Astrocyte (in vitro differentiated cells and primary cell): ENCODE measurements around the gene UBE2U. TPM values are rescaled to one million over a fixed set of nuclear protein-coding genes. Genes with fewer than 3 reads are reported as not detected.
A peak's percentile ranks its signal among the peaks of the same experiment; 100 is the strongest.

Source experiments
- DNase-seq: peaks from one replicate; pipeline ENCODE4 v3.0.0-alpha.2; 2010; ENCODE audit warnings: low read depth
- FAIRE-seq: peaks from 2 replicates; lab custom pipeline; 2011; peaks lifted over from hg19 to GRCh38; lab: Jason Lieb, UNC
- H2AFZ ChIP-seq: 2 replicates; pipeline ENCODE4 v1.6.0; 2012; ENCODE audit warnings: low read depth, low read length, inconsistent platforms
- H3K27ac ChIP-seq: 2 replicates; pipeline ENCODE4 v1.5.1; 2011; ENCODE audit warnings: low read depth, low read length, inconsistent platforms
- H3K27me3 ChIP-seq: 2 replicates; pipeline ENCODE4 v1.6.0; 2011; ENCODE audit warnings: low read length, inconsistent platforms; ENCODE audit not compliant: insufficient read depth
- H3K36me3 ChIP-seq: 2 replicates; pipeline ENCODE4 v1.5.1; 2011; ENCODE audit warnings: low read length, inconsistent platforms; ENCODE audit not compliant: insufficient read depth
- H3K4me1 ChIP-seq: 2 replicates; pipeline ENCODE4 v1.5.1; 2011; ENCODE audit warnings: low read length, inconsistent platforms; ENCODE audit not compliant: insufficient read depth
- H3K4me2 ChIP-seq: 2 replicates; pipeline ENCODE4 v1.6.0; 2012; ENCODE audit warnings: low read length, inconsistent platforms
- H3K4me3 ChIP-seq: 2 replicates; pipeline ENCODE4 v1.5.1; 2011; ENCODE audit warnings: low read depth, mild to moderate bottlenecking, low read length, inconsistent platforms; ENCODE audit not compliant: insufficient read depth
- H3K79me2 ChIP-seq: 2 replicates; pipeline ENCODE4 v1.6.0; 2012; ENCODE audit warnings: mild to moderate bottlenecking, low read length, inconsistent platforms; ENCODE audit not compliant: insufficient read depth
- H3K9ac ChIP-seq: 2 replicates; pipeline ENCODE4 v1.6.0; 2012; ENCODE audit warnings: mild to moderate bottlenecking, low read length, inconsistent platforms
- H3K9me3 ChIP-seq: 2 replicates; pipeline ENCODE4 v1.5.1; 2012; ENCODE audit warnings: low read depth, mild to moderate bottlenecking, low read length, inconsistent platforms; ENCODE audit not compliant: insufficient read depth
- H4K20me1 ChIP-seq: 2 replicates; pipeline ENCODE4 v1.6.0; 2012; ENCODE audit warnings: low read length, inconsistent platforms; ENCODE audit not compliant: insufficient read depth
- H3K27ac Mint-ChIP-seq: one replicate; pipeline ENCODE4 v1.8.0; 2021; ENCODE audit warnings: mild to moderate bottlenecking, mixed read lengths; ENCODE audit not compliant: unreplicated experiment
- H3K27me3 Mint-ChIP-seq: one replicate; pipeline ENCODE4 v1.8.0; 2021; ENCODE audit warnings: low read depth, mixed read lengths; ENCODE audit not compliant: unreplicated experiment
- H3K36me3 Mint-ChIP-seq: one replicate; pipeline ENCODE4 v1.8.0; 2021; ENCODE audit warnings: low read depth, mixed read lengths; ENCODE audit not compliant: unreplicated experiment
- H3K4me1 Mint-ChIP-seq: one replicate; pipeline ENCODE4 v1.8.0; 2021; ENCODE audit warnings: low read depth, mixed read lengths; ENCODE audit not compliant: unreplicated experiment
- H3K4me3 Mint-ChIP-seq: one replicate; pipeline ENCODE4 v1.8.0; 2021; ENCODE audit warnings: mild to moderate bottlenecking, moderate library complexity, mixed read lengths; ENCODE audit not compliant: unreplicated experiment
- H3K9me3 Mint-ChIP-seq: one replicate; pipeline ENCODE4 v1.8.0; 2021; ENCODE audit warnings: mild to moderate bottlenecking, mixed read lengths; ENCODE audit not compliant: unreplicated experiment
- EZH2 ChIP-seq: IDR thresholded peaks from 2 replicates; pipeline ENCODE4 v1.6.1; 2012; ENCODE audit warnings: mild to moderate bottlenecking, low read length, inconsistent platforms; ENCODE audit not compliant: insufficient read depth
- total RNA-seq: library from RNA; stranded (reverse); gene quantifications from 2 replicates; pipeline ENCODE4 v1.2.1, GENCODE V29; 2021
- TF ChIP-seq, protein P1 (sequence below): IDR thresholded peaks from 2 replicates; pipeline ENCODE4 v1.5.1; 2011; ENCODE audit warnings: low read depth, mild to moderate bottlenecking, inconsistent platforms, low read length, moderate library complexity; ENCODE audit not compliant: insufficient read depth

The UBE2U gene
- total RNA-seq, 1 donor from 2014 or later: not detected

GRCh38 chr1:64241069-64241468, 37.6 kb downstream of the UBE2U start:
- no peak overlapping the region for H3K27ac Mint-ChIP-seq
- H3K27me3 Mint-ChIP-seq: peaks cover 2% of the 10 kb centered on the region
- no peak for TF ChIP-seq EZH2
- TF ChIP-seq, protein P1, sequence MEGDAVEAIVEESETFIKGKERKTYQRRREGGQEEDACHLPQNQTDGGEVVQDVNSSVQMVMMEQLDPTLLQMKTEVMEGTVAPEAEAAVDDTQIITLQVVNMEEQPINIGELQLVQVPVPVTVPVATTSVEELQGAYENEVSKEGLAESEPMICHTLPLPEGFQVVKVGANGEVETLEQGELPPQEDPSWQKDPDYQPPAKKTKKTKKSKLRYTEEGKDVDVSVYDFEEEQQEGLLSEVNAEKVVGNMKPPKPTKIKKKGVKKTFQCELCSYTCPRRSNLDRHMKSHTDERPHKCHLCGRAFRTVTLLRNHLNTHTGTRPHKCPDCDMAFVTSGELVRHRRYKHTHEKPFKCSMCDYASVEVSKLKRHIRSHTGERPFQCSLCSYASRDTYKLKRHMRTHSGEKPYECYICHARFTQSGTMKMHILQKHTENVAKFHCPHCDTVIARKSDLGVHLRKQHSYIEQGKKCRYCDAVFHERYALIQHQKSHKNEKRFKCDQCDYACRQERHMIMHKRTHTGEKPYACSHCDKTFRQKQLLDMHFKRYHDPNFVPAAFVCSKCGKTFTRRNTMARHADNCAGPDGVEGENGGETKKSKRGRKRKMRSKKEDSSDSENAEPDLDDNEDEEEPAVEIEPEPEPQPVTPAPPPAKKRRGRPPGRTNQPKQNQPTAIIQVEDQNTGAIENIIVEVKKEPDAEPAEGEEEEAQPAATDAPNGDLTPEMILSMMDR: no peak
- peaks cover 9% of the 10 kb centered on the region for H3K4me1 Mint-ChIP-seq
- H3K9me3 Mint-ChIP-seq: peaks cover 3% of the 10 kb centered on the region
- Histone ChIP-seq H3K9me3 (no peaks in the 10 kb centered on the region), H3K27ac (no peak overlapping the region), H4K20me1 (no peaks in the 10 kb centered on the region), H3K4me1 (peaks cover 5% of the 10 kb centered on the region), H3K9ac (no peak overlapping the region), H3K79me2 (no peaks in the 10 kb centered on the region), H3K4me3 (no peak overlapping the region), H3K27me3 (peaks cover 2% of the 10 kb centered on the region), H3K36me3 (no peaks in the 10 kb centered on the region), H2AFZ (no peak overlapping the region), H3K4me2 (no peak overlapping the region)
- no peak for FAIRE-seq
- no peaks in the 10 kb centered on the region for H3K36me3 Mint-ChIP-seq
- H3K4me3 Mint-ChIP-seq: no peak overlapping the region
- no peak for DNase-seq

GRCh38 chr1:64242895-64243756, 39.7 kb downstream of the UBE2U start:
- H3K4me2 ChIP-seq: no peak overlapping the region
- H3K36me3 ChIP-seq: no peaks in the 10 kb centered on the region
- DNase-seq (no peak), FAIRE-seq (peak; percentile 80)
- H3K4me3 ChIP-seq: no peak overlapping the region
- no peak overlapping the region for H3K27ac ChIP-seq
- no peaks in the 10 kb centered on the region for H3K27me3 ChIP-seq
- H3K9ac ChIP-seq: no peak overlapping the region
- no peak overlapping the region for H3K4me3 Mint-ChIP-seq
- no peaks in the 10 kb centered on the region for H3K79me2 ChIP-seq
- no peaks in the 10 kb centered on the region for H3K36me3 Mint-ChIP-seq
- H3K27me3 Mint-ChIP-seq: no peaks in the 10 kb centered on the region
- H3K9me3 Mint-ChIP-seq: peaks cover 3% of the 10 kb centered on the region
- H3K9me3 ChIP-seq: no peaks in the 10 kb centered on the region
- H3K27ac Mint-ChIP-seq: no peak overlapping the region
- H3K4me1 Mint-ChIP-seq: peaks cover 13% of the 10 kb centered on the region
- no peak overlapping the region for H2AFZ ChIP-seq
- no peaks in the 10 kb centered on the region for H4K20me1 ChIP-seq
- H3K4me1 ChIP-seq: peaks cover 5% of the 10 kb centered on the region
- TF ChIP-seq EZH2: no peak
- TF ChIP-seq, protein P1: peak; percentile 42

DNA sequence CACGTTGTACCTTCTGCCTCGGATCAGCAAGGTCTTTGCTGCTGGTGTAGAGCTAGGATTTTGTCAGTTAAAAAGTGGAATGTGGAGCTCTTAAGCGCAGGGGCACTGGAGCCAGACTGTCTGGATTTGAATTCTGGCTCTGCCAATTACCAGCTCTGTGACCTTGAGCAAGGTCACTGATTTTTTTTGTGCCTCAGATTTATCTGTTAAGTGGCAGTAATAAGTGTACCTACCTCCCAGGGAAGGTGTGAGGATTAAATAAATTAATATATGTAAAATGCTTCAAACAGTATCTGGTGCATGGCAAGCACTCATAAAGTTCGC, 40.3 kb downstream of the UBE2U start:
- H3K4me1 ChIP-seq: peaks cover 5% of the 10 kb centered on the region
- DNase-seq (no peak), FAIRE-seq (no peak)
- no peak for TF ChIP-seq EZH2
- TF ChIP-seq, protein P1: no peak
- Mint-ChIP-seq H3K4me3 (no peak overlapping the region), H3K36me3 (no peaks in the 10 kb centered on the region), H3K27me3 (no peaks in the 10 kb centered on the region), H3K4me1 (peaks cover 14% of the 10 kb centered on the region), H3K27ac (no peak overlapping the region), H3K9me3 (peaks cover 3% of the 10 kb centered on the region)
- no peaks in the 10 kb centered on the region for H3K9me3 ChIP-seq
- H3K36me3 ChIP-seq: no peaks in the 10 kb centered on the region
- no peak overlapping the region for H3K27ac ChIP-seq
- H3K79me2 ChIP-seq: no peaks in the 10 kb centered on the region
- H3K4me2 ChIP-seq: no peak overlapping the region
- H3K9ac ChIP-seq: no peak overlapping the region
- no peak overlapping the region for H3K4me3 ChIP-seq
- H2AFZ ChIP-seq: no peak overlapping the region
- H4K20me1 ChIP-seq: no peaks in the 10 kb centered on the region
- H3K27me3 ChIP-seq: no peaks in the 10 kb centered on the region
